Loucy (cell line): ENCODE results near the gene TTLL5.

Experiments
- H2AFZ ChIP-seq: fragments of 200-600 bp; sonication (generic); 2 replicates; pipeline ENCODE4 v1.6.0; 2016; ENCODE audit warnings: antibody characterized with exemption, mild to moderate bottlenecking, low read length, moderate library complexity
- H3F3A ChIP-seq: fragments of 200-600 bp; 2 replicates; pipeline ENCODE4 v1.6.0; 2016; ENCODE audit warnings: antibody characterized with exemption, low read depth, mild to moderate bottlenecking
- H3K27me3 ChIP-seq: fragments of 200-600 bp; sonication (generic); 2 replicates; pipeline ENCODE4 v1.6.1; 2014; ENCODE audit warnings: low read length, mild to moderate bottlenecking; ENCODE audit not compliant: insufficient read depth, poor library complexity, severe bottlenecking
- H3K36me3 ChIP-seq: fragments of 200-600 bp; sonication (generic); 2 replicates; pipeline ENCODE4 v1.6.1; 2016; ENCODE audit warnings: low read length; ENCODE audit not compliant: insufficient read depth
- H3K4me1 ChIP-seq: fragments of 200-600 bp; sonication (generic); 2 replicates; pipeline ENCODE4 v1.5.1; 2014; ENCODE audit warnings: low read length, mild to moderate bottlenecking; ENCODE audit not compliant: insufficient read depth, poor library complexity, severe bottlenecking
- H3K4me2 ChIP-seq: fragments of 200-600 bp; sonication (generic); 2 replicates; pipeline ENCODE4 v1.6.0; 2014; ENCODE audit warnings: antibody characterized with exemption, low read length, low read depth, mild to moderate bottlenecking; ENCODE audit not compliant: poor library complexity, severe bottlenecking
- H3K4me3 ChIP-seq: fragments of 200-600 bp; sonication (generic); 2 replicates; pipeline ENCODE4 v1.5.1; 2014; ENCODE audit warnings: low read length, mild to moderate bottlenecking, mixed read lengths; ENCODE audit not compliant: poor library complexity, severe bottlenecking
- H3K79me2 ChIP-seq: fragments of 200-600 bp; sonication (generic); 2 replicates; pipeline ENCODE4 v1.6.1; 2014; ENCODE audit warnings: low read length; ENCODE audit not compliant: insufficient read depth
- H3K9ac ChIP-seq: fragments of 200-600 bp; sonication (generic); 2 replicates; pipeline ENCODE4 v1.6.0; 2014; ENCODE audit warnings: mild to moderate bottlenecking, low read depth, low read length, moderate library complexity; ENCODE audit not compliant: poor library complexity, severe bottlenecking
- H3K9me2 ChIP-seq: fragments of 200-600 bp; sonication (generic); replicated peaks from 2 replicates; pipeline ENCODE4 v1.6.1; 2016; ENCODE audit warnings: low read depth, low read length, mixed read lengths
- H3K9me3 ChIP-seq: fragments of 200-600 bp; sonication (generic); 2 replicates; pipeline ENCODE4 v1.6.1; 2014; ENCODE audit warnings: mild to moderate bottlenecking, antibody characterized with exemption, low read length, low read depth; ENCODE audit not compliant: insufficient read depth
- H4K20me1 ChIP-seq: fragments of 200-600 bp; sonication (generic); 2 replicates; pipeline ENCODE4 v1.6.0; 2014; ENCODE audit warnings: antibody characterized with exemption, low read length, mild to moderate bottlenecking; ENCODE audit not compliant: insufficient read depth, poor library complexity, severe bottlenecking
- EZH2phosphoT487 ChIP-seq: fragments of 200-600 bp; IDR thresholded peaks from 2 replicates; pipeline ENCODE4 v1.6.1; 2018; ENCODE audit warnings: antibody characterized with exemption, mild to moderate bottlenecking, moderate library complexity, borderline replicate concordance
- TF ChIP-seq, protein P1 (sequence below): fragments of 200-600 bp; sonication (generic); conservative IDR thresholded peaks from 2 replicates; pipeline ENCODE4 v1.5.1; 2014; ENCODE audit warnings: mild to moderate bottlenecking, antibody characterized with exemption, low read length

Gene TTLL5

DNA sequence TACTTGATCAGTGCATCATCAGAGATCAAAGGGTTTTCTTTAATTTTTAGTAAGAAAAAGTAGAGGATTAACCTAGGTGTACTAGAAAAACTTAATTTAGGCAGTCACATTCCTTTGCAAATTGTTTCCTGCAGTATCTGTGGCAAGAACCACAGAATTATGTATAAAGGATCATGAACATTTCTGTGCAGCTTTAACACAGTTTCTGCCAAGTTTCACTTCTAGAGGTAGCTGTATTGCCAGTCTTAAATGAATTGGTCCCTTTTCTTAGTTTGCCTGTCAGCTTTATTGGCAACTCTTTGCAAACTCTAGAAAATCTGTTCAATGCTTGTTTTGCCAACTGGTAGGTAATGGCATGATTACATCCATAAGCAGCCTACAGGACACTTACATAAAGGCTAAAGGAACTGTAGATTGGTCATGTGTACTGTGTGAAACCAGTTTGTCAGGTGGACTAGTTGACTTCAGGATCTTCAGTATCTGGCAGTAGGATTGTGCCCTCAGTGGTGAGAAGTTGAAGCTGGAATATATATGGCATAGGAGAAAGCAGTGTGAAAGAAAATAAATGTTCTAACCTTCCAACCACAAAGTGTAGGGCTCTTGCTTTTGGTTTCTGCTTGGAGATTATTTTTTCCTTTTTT, 75.9 kb downstream of the TTLL5 start:
- H3K4me2 ChIP-seq: no peak overlapping the region
- H3F3A ChIP-seq: no peaks in the 10 kb centered on the region
- no peaks in the 10 kb centered on the region for H3K9me2 ChIP-seq
- H3K27me3 ChIP-seq: no peaks in the 10 kb centered on the region
- H2AFZ ChIP-seq: no peak overlapping the region
- H3K36me3 ChIP-seq: peaks cover 44% of the 10 kb centered on the region; the same call in 1 of the 2 replicates
- H3K4me3 ChIP-seq: no peak overlapping the region
- H4K20me1 ChIP-seq: no peaks in the 10 kb centered on the region
- H3K79me2 ChIP-seq: no peaks in the 10 kb centered on the region
- no peaks in the 10 kb centered on the region for H3K9me3 ChIP-seq
- no peak overlapping the region for H3K9ac ChIP-seq
- no peaks in the 10 kb centered on the region for H3K4me1 ChIP-seq
- no peak for TF ChIP-seq EZH2phosphoT487
- TF ChIP-seq, protein P1, sequence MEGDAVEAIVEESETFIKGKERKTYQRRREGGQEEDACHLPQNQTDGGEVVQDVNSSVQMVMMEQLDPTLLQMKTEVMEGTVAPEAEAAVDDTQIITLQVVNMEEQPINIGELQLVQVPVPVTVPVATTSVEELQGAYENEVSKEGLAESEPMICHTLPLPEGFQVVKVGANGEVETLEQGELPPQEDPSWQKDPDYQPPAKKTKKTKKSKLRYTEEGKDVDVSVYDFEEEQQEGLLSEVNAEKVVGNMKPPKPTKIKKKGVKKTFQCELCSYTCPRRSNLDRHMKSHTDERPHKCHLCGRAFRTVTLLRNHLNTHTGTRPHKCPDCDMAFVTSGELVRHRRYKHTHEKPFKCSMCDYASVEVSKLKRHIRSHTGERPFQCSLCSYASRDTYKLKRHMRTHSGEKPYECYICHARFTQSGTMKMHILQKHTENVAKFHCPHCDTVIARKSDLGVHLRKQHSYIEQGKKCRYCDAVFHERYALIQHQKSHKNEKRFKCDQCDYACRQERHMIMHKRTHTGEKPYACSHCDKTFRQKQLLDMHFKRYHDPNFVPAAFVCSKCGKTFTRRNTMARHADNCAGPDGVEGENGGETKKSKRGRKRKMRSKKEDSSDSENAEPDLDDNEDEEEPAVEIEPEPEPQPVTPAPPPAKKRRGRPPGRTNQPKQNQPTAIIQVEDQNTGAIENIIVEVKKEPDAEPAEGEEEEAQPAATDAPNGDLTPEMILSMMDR: no peak

DNA sequence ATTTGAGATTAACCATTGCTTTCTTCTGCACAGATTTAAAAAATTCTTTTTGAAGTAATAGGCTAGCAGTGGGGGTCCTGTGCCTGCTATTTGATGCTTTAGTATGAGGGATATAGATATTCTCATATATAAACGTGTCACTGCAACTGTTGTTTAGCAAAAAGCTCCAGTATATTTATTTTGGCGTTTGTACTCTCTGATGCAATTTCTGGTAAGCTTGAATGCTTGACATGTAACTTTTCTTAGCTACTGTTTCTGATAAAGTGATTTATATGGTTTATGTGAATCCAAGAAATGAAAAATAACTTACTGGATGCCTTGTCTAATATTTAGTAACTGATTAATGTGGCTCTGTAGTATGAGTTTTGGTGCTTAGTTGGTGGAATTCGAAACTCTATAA, 77.1 kb downstream of the TTLL5 start:
- Histone ChIP-seq H3K79me2 (no peaks in the 10 kb centered on the region), H3K9me2 (no peaks in the 10 kb centered on the region), H3K9ac (no peak overlapping the region), H3K4me3 (no peak overlapping the region), H2AFZ (no peak overlapping the region), H3K4me1 (no peaks in the 10 kb centered on the region), H3F3A (no peaks in the 10 kb centered on the region), H3K9me3 (no peaks in the 10 kb centered on the region), H3K36me3 (peaks cover 36% of the 10 kb centered on the region; the same call in 1 of the 2 replicates), H3K4me2 (no peak overlapping the region), H3K27me3 (no peaks in the 10 kb centered on the region), H4K20me1 (no peaks in the 10 kb centered on the region)
- TF ChIP-seq EZH2phosphoT487: no peak
- TF ChIP-seq, protein P1: no peak

DNA sequence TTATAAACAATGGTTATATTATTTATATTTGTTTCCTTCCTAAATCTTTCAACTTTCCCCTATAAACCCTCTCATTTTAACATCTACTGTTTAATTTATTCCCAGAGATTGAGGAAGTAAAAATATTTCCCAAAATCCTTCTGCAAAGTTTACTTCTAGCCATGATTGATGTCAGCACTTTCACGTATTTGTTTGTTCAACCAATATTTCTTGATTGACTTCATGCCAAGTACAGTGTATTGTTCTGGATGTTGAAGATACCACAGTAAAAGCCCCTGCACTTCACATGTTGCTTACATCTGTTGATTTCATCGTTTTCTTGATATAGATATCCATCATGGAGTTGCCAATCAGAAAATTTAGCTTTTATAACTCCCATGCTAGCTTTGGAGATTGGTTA, 81.8 kb downstream of the TTLL5 start:
- H3K79me2 ChIP-seq: no peaks in the 10 kb centered on the region
- no peaks in the 10 kb centered on the region for H3F3A ChIP-seq
- no peaks in the 10 kb centered on the region for H3K9me2 ChIP-seq
- no peak overlapping the region for H3K4me2 ChIP-seq
- H3K36me3 ChIP-seq: peaks cover 48% of the 10 kb centered on the region; the same call in 1 of the 2 replicates
- peaks cover 5% of the 10 kb centered on the region; the same call in 1 of the 2 replicates for H3K9me3 ChIP-seq
- H3K9ac ChIP-seq: no peak overlapping the region
- H3K27me3 ChIP-seq: no peaks in the 10 kb centered on the region
- H3K4me1 ChIP-seq: no peaks in the 10 kb centered on the region
- no peak overlapping the region for H2AFZ ChIP-seq
- TF ChIP-seq, protein P1: no peak
- TF ChIP-seq EZH2phosphoT487: no peak
- H3K4me3 ChIP-seq: no peak overlapping the region
- no peaks in the 10 kb centered on the region for H4K20me1 ChIP-seq
